Osteoblast (primary cell): ENCODE measurements around the gene MMP20. TPM values are rescaled to one million over a fixed set of nuclear protein-coding genes. Genes with fewer than 3 reads are reported as not detected.
"Not testable (repeated sequence)": the region's sequence is repeated elsewhere in the genome, so short reads cannot be mapped to it uniquely, and the experiment has no call there.

Source experiments
- DNase-seq: peaks from one replicate; pipeline ENCODE4 v3.0.0; 2011; ENCODE audit warnings: low spot score, mixed read lengths; ENCODE audit not compliant: insufficient read length; ENCODE audit errors: missing footprints
- H2AFZ ChIP-seq: 2 replicates; pipeline ENCODE4 v1.6.0; 2011; ENCODE audit warnings: mild to moderate bottlenecking, low read length
- H3K27ac ChIP-seq: 2 replicates; pipeline ENCODE4 v1.5.1; 2011; ENCODE audit warnings: mild to moderate bottlenecking, low read depth, low read length, moderate library complexity
- H3K27me3 ChIP-seq: 2 replicates; pipeline ENCODE4 v1.6.0; 2012; ENCODE audit warnings: mild to moderate bottlenecking, control low read depth, inconsistent platforms, low read length, moderate library complexity; ENCODE audit not compliant: insufficient read depth
- H3K36me3 ChIP-seq: 2 replicates; pipeline ENCODE4 v1.5.1; 2011; ENCODE audit warnings: mild to moderate bottlenecking, low read length, control low read depth, moderate library complexity; ENCODE audit not compliant: insufficient read depth
- H3K4me1 ChIP-seq: 2 replicates; pipeline ENCODE4 v1.5.1; 2011; ENCODE audit warnings: mild to moderate bottlenecking, low read length, control low read depth, moderate library complexity; ENCODE audit not compliant: insufficient read depth
- H3K4me2 ChIP-seq: 2 replicates; pipeline ENCODE4 v1.6.0; 2011; ENCODE audit warnings: mild to moderate bottlenecking, low read length; ENCODE audit not compliant: insufficient read depth
- H3K4me3 ChIP-seq: fragments of 200-600 bp; sonication (generic); 3 replicates; pipeline ENCODE4 v1.5.1; 2012; ENCODE audit warnings: mild to moderate bottlenecking, low read length, inconsistent platforms; ENCODE audit not compliant: insufficient read depth
- H3K79me2 ChIP-seq: 2 replicates; pipeline ENCODE4 v1.6.0; 2012; ENCODE audit warnings: mild to moderate bottlenecking, low read length, control low read depth, inconsistent platforms; ENCODE audit not compliant: insufficient read depth
- H3K9me3 ChIP-seq: 2 replicates; pipeline ENCODE4 v1.5.1; 2011; ENCODE audit warnings: low read depth, low read length, control low read depth
- H4K20me1 ChIP-seq: 2 replicates; pipeline ENCODE4 v1.6.0; 2012; ENCODE audit warnings: mild to moderate bottlenecking, low read length, control low read depth; ENCODE audit not compliant: insufficient read depth
- total RNA-seq: library from RNA; depleted of rRNA; stranded (reverse); fragments of >200 nt; gene quantifications from 2 replicates; pipeline ENCODE4 v1.2.3, GENCODE V29; 2012
- TF ChIP-seq, protein P1 (sequence below): IDR thresholded peaks from 2 replicates; pipeline ENCODE4 v1.5.1; 2011; ENCODE audit warnings: mild to moderate bottlenecking, low read depth, low read length, moderate library complexity; ENCODE audit errors: extremely low read depth

Gene MMP20
- total RNA-seq, 1 donor: not detected

DNA sequence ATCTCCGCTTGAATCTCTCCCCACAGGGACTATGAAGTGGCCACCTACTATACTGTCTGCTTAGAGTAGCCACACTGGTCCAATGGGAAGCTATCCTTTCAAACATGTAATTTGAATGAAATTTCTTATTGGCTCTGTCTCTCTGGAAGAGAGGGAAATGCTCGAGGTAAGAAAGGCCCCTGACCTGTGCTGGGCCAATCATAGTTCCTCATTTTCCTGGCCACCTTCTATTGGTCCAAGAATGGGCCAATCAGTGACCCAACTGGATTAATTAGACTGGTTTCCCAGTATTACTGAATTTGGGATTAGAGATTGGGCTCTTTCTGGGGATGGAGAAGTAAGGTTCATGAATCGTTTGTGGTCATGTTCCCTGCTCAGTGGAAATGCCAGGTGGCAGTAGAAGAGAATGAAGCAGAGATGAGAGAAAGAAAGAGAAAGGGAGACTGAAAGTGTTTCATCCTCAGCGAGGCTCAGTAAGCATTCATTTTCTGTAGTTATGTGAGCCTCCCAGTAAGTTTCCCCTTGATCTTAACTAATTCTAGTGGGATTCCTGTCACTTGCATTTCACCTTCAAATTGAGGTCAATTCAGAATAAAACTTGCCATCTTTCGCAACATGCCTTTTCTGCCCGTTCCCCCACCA is 8.4 kb upstream of the MMP20 start:
- TF ChIP-seq, protein P1, sequence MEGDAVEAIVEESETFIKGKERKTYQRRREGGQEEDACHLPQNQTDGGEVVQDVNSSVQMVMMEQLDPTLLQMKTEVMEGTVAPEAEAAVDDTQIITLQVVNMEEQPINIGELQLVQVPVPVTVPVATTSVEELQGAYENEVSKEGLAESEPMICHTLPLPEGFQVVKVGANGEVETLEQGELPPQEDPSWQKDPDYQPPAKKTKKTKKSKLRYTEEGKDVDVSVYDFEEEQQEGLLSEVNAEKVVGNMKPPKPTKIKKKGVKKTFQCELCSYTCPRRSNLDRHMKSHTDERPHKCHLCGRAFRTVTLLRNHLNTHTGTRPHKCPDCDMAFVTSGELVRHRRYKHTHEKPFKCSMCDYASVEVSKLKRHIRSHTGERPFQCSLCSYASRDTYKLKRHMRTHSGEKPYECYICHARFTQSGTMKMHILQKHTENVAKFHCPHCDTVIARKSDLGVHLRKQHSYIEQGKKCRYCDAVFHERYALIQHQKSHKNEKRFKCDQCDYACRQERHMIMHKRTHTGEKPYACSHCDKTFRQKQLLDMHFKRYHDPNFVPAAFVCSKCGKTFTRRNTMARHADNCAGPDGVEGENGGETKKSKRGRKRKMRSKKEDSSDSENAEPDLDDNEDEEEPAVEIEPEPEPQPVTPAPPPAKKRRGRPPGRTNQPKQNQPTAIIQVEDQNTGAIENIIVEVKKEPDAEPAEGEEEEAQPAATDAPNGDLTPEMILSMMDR: no peak
- Histone ChIP-seq H3K4me2 (no peak overlapping the region), H3K4me3 (no peak overlapping the region), H2AFZ (no peak overlapping the region), H3K27me3 (no peaks in the 10 kb centered on the region), H3K27ac (no peak overlapping the region), H3K36me3 (no peaks in the 10 kb centered on the region), H3K9me3 (no peaks in the 10 kb centered on the region), H4K20me1 (no peaks in the 10 kb centered on the region), H3K4me1 (no peaks in the 10 kb centered on the region), H3K79me2 (no peaks in the 10 kb centered on the region)
- DNase-seq: no peak

DNA sequence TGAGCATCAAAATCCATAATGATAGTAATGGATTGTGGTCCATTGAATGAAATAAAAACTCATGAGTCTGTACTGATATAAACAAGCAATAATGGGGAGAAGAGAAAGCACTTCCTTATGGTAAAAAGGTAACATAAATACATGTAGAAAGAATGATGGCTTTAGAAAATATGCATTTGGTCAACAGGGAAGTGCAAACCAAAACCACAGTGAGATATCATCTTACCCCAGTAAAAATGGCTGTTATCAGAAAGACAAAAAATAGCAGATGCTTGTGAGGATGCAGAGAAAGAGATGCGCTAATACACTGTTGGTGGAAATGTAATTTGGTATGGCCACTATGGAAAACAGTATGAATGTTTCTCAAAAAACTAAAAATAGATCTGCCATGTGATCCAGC is 6.9 kb upstream of the MMP20 start:
- no peaks in the 10 kb centered on the region for H4K20me1 ChIP-seq
- H3K4me1 ChIP-seq: no peaks in the 10 kb centered on the region
- TF ChIP-seq, protein P1: no peak
- no peaks in the 10 kb centered on the region for H3K9me3 ChIP-seq
- no peak overlapping the region for H3K4me3 ChIP-seq
- no peak overlapping the region for H3K27ac ChIP-seq
- no peak for DNase-seq
- no peak overlapping the region for H2AFZ ChIP-seq
- no peak overlapping the region for H3K4me2 ChIP-seq
- no peaks in the 10 kb centered on the region for H3K79me2 ChIP-seq
- no peaks in the 10 kb centered on the region for H3K36me3 ChIP-seq
- no peaks in the 10 kb centered on the region for H3K27me3 ChIP-seq

DNA sequence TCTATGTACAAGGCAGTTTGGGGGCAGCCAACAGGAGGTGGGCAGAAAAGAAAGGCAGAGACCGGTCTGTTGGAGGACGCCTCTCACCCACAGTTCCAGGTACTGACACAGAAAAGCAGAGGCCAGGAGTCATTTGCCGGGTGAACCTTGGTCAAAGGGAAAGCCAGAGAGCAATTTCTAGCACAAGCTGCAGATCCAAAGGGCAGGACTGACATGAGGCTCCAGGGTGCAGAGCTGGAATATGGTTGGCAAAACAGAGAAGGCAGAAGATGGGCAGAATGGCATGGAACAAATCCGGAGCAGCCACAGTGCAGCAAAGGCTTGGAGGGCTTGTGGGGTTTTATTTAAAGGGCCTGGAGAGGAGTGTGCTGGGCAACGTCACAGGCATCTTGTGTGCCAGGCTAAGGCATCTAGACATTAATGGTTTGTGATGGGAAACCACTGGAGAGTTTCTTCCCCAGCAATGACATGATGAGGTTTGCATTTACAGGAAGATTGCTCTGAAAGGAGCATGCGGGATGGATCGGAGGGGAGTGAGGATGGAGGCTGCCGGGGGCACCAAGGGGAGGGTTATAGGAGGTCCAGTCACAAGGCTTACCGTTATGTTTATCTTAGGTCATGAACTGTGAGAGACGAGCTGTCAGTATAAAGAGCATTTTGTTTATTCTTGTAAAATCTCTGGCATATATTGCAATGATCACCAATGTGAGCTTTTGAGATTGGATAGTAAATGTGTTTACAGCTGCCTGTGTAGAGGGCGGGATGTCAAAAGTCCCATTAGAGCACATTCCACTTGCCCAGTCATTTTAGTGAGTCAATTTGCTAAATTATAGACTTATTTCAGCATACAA is 5.7 kb upstream of the MMP20 start:
- peak; percentile 37 for DNase-seq
- no peaks in the 10 kb centered on the region for H3K4me1 ChIP-seq
- no peaks in the 10 kb centered on the region for H4K20me1 ChIP-seq
- H3K4me2 ChIP-seq: no peak overlapping the region
- H3K27ac ChIP-seq: no peak overlapping the region
- H2AFZ ChIP-seq: no peak overlapping the region
- no peaks in the 10 kb centered on the region for H3K79me2 ChIP-seq
- no peaks in the 10 kb centered on the region for H3K9me3 ChIP-seq
- no peak overlapping the region for H3K4me3 ChIP-seq
- H3K27me3 ChIP-seq: no peaks in the 10 kb centered on the region
- TF ChIP-seq, protein P1: no peak
- H3K36me3 ChIP-seq: no peaks in the 10 kb centered on the region

DNA sequence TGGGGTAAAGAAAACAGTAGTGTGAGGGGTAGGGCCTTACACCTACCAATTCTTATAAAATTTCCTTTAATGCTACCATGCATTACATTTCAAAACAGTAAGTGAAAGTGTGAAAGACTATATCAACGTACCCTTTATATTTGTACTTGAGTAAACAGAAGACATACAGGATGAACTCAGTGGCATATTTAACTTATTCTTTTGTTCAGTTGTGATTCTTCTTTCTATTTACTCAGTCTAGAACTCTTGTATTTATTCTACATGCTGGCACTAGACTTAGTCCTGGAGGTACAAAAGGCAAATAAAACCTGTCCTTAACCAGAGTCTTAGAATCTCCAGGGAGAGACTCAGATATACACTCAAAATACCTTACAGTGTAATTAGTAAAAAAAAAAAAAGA is 4.8 kb upstream of the MMP20 start:
- H3K4me1 ChIP-seq, H3K9me3 ChIP-seq, H3K79me2 ChIP-seq, H3K36me3 ChIP-seq, H3K4me3 ChIP-seq, DNase-seq, H3K27me3 ChIP-seq, H3K27ac ChIP-seq, H3K4me2 ChIP-seq, H4K20me1 ChIP-seq, H2AFZ ChIP-seq: not testable (repeated sequence)
